ENCODE results near the gene GALNT1. TPM values are rescaled to one million over a fixed set of nuclear protein-coding genes. Genes with fewer than 3 reads are reported as not detected.

The GALNT1 gene
- total RNA-seq = 57.2 TPM
- long read RNA-seq, partial matches to known transcripts = 2 of 63 reads
- long read RNA-seq, other reads (novel, unspliced or antisense) = 61 of 63 reads

DNA sequence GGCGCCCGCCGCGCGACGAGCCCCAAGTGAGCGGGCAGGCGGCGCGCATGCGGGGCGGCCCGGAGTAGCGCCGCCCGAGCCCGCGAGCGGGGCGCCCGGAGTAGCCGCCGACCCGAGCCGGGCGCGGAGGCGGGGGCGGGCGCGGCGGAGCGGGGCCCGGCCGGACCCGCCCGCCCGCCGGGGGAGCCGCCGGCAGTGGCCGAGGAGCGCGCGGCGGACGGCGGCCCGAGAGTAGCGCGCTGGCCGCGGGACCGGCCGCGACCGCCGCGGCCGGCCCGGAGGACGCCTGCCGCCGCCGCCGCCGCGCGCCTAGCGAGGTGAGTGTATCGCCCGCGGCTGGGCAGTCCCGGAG, at the start of gene GALNT1:
Gene GALNT1, plus strand, starts transcription at position 195 of the 352 bp plus-strand sequence. CDS start 72,923 bp downstream, outside the sequence.
- peak within 1 kb of the TSS; percentile 94 for H3K27ac ChIP-seq
- H3K4me1 ChIP-seq = peaks cover 23% of the 10 kb centered on the region
- intact Hi-C loops (cut with DNase I) = no loop called here
- TF ChIP-seq, protein P1, sequence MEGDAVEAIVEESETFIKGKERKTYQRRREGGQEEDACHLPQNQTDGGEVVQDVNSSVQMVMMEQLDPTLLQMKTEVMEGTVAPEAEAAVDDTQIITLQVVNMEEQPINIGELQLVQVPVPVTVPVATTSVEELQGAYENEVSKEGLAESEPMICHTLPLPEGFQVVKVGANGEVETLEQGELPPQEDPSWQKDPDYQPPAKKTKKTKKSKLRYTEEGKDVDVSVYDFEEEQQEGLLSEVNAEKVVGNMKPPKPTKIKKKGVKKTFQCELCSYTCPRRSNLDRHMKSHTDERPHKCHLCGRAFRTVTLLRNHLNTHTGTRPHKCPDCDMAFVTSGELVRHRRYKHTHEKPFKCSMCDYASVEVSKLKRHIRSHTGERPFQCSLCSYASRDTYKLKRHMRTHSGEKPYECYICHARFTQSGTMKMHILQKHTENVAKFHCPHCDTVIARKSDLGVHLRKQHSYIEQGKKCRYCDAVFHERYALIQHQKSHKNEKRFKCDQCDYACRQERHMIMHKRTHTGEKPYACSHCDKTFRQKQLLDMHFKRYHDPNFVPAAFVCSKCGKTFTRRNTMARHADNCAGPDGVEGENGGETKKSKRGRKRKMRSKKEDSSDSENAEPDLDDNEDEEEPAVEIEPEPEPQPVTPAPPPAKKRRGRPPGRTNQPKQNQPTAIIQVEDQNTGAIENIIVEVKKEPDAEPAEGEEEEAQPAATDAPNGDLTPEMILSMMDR (IDR thresholded peaks at IDR 0.05) = no peak
- DNase-seq = no peak
- peak within 1 kb of the TSS; percentile 74 for H3K4me3 ChIP-seq
- H3K27me3 ChIP-seq (ENCODE audit: low read depth) = no peaks in the 10 kb centered on the region
- H3K9me3 ChIP-seq = no peaks in the 10 kb centered on the region
- peak; percentile 65 to 71 for ATAC-seq
- no peaks in the 10 kb centered on the region for H3K36me3 ChIP-seq

DNA sequence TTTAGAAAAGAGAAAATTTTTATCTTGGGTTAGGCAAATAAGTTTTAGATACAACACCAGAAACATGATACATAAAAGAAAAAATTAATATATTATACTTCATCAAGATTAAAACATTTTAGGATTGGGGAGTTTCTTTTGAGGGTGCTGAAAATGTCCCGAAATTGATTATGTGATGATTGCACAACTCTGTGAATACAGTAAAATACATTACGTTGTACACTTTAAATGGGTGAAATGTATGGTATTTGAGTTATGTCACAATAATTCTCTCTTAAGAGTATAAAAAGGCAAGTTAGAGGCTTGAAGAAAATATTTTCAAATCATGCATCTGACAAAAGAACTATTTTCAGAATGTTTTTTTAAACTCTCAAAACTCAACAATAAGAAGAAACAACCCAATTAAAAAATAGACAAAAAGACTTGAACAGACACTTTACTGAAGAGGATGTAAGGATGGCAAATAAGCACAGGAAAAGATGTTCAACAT, 47.6 kb upstream of the GALNT1 start:
- Histone ChIP-seq H3K36me3 (no peaks in the 10 kb centered on the region), H3K27ac (no peak overlapping the region), H3K4me1 (no peaks in the 10 kb centered on the region), H3K9me3 (no peaks in the 10 kb centered on the region), H3K27me3 (ENCODE audit: low read depth) (no peaks in the 10 kb centered on the region), H3K4me3 (no peak overlapping the region)
- no peak for DNase-seq
- TF ChIP-seq, protein P1 (IDR thresholded peaks at IDR 0.05) = no peak
- no peak for ATAC-seq
- intact Hi-C loops (cut with DNase I) = no loop called here

DNA sequence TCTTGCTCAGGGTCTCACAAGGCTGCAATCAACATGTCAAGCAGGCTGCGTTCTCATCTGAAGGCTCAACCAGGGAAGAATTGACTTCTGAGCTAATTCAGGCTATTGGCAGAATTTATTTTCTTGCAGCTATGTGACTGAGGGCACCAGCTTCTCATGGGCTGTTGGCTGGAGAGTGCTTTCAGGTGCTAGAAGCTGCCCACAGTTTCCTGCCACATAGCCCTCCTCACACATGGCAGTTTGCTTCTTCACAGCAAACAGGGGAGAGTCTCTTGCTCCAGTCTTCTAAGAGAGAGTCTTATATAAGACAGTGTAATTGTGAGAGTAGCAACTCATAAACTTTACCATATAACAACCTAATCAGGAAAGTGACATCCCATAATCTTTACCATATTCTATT, 46.2 kb upstream of the GALNT1 start:
- no peaks in the 10 kb centered on the region for H3K36me3 ChIP-seq
- DNase-seq = no peak
- intact Hi-C loops (cut with DNase I) = no loop called here
- no peak for ATAC-seq
- no peak overlapping the region for H3K4me3 ChIP-seq
- H3K4me1 ChIP-seq = no peaks in the 10 kb centered on the region
- H3K27ac ChIP-seq = no peak overlapping the region
- H3K9me3 ChIP-seq = no peaks in the 10 kb centered on the region
- TF ChIP-seq, protein P1 (IDR thresholded peaks at IDR 0.05) = no peak
- H3K27me3 ChIP-seq (ENCODE audit: low read depth) = no peaks in the 10 kb centered on the region

DNA sequence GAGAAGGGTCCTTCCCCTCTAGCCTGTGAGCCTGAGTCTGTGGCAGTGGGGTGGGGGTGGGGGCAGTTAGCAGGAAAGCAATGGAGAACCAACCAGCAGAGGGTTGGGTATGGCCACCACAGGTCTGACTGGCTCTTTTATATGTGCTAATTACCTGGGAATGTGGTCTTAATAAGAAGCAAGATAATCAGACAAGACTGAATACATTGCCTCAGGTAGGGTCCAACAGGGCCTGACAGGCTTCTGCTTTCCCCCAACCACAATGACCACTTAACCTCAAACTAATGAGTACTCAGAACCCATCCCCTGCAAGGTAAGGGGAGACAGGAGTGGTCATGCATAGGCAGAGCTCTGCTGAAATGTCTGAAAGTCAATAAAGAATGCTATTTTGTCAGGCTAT, 39.2 kb upstream of the GALNT1 start:
- no peak for ATAC-seq
- Histone ChIP-seq H3K9me3 (no peaks in the 10 kb centered on the region), H3K27me3 (ENCODE audit: low read depth) (no peaks in the 10 kb centered on the region), H3K4me3 (no peak overlapping the region), H3K36me3 (no peaks in the 10 kb centered on the region), H3K27ac (no peak overlapping the region), H3K4me1 (no peaks in the 10 kb centered on the region)
- TF ChIP-seq, protein P1 (IDR thresholded peaks at IDR 0.05) = no peak
- intact Hi-C loops (cut with DNase I) = no loop called here
- no peak for DNase-seq

DNA sequence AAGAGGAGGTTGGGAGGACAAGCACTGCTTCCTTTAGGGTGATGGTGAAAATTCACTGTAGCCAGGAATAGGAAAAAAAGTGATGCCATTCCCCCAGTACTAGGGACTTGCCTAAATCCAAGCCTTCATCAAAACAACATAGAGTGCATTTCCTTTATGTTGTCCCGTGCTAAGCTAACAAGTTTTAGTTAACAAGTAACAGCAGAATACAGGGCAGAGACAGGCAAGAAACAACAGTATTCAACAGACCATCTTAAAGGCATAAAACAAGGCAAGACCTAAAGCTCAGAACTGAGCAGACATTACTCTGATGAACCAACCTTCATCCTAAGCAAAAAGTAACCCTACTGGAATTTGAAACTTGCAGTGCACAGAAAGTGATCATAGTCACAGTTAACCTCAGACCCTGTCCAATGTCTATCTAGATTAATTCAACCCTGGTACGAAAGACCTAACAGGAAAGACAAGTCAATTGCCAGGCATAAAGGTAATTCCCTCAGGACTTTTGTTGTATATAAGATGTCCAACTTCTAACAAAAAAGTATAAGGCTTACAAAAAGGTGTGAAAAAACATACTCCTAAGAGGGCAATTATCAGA, 34.4 kb upstream of the GALNT1 start:
- DNase-seq = no peak
- Histone ChIP-seq H3K36me3 (no peaks in the 10 kb centered on the region), H3K4me1 (peaks cover 4% of the 10 kb centered on the region), H3K27me3 (ENCODE audit: low read depth) (no peaks in the 10 kb centered on the region), H3K27ac (no peak overlapping the region), H3K4me3 (no peak overlapping the region), H3K9me3 (no peaks in the 10 kb centered on the region)
- TF ChIP-seq, protein P1 (IDR thresholded peaks at IDR 0.05) = no peak
- no peak for ATAC-seq
- intact Hi-C loops (cut with DNase I) = no loop called here
